ENCODE data around the gene C16orf78. TPM values are rescaled to one million over a fixed set of nuclear protein-coding genes. Genes with fewer than 3 reads are reported as not detected.

Gene C16orf78
- not detected for total RNA-seq

- Histone ChIP-seq H3K36me3 (no peaks in the 10 kb centered on the region), H3K27ac (no peak within 1 kb of the TSS), H3K27me3 (peaks cover 24% of the 10 kb centered on the region), H3K4me3 (no peak within 1 kb of the TSS), H3K9me3 (peaks cover 0 to 9% (median 0%) of the 10 kb centered on the region in 3 donors), H3K4me1 (no peaks in the 10 kb centered on the region)
- TF ChIP-seq POLR2A (IDR thresholded peaks at IDR 0.05) (no peak), POLR2AphosphoS5 (IDR thresholded peaks at IDR 0.05) (no peak), CTCF (IDR thresholded peaks at IDR 0.05) (no peak), EP300 (IDR thresholded peaks at IDR 0.05) (no peak)
- WGBS, 2 donors (ENCODE audit: low coverage in 1 of 2) = 70 to 85% methylated on average over 2 to 4 of the region's 4 CpGs
- no peak for ATAC-seq
Measured at GRCh38 chr16:49373504-49373903, at the start of gene C16orf78. Gene C16orf78 (plus strand): TSS chr16:49373804. CDS start chr16:49373940, 136 bp downstream.

- WGBS, 2 donors (ENCODE audit: low coverage in 1 of 2) = 78 to 79% methylated on average over 6 to 9 of the region's 9 CpGs
- Histone ChIP-seq H3K4me1 (no peaks in the 10 kb centered on the region), H3K36me3 (no peaks in the 10 kb centered on the region), H3K4me3 (no peak overlapping the region), H3K27ac (no peak overlapping the region), H3K9me3 (peaks cover 0 to 10% (median 0%) of the 10 kb centered on the region in 3 donors), H3K27me3 (peaks cover 26% of the 10 kb centered on the region)
- no peak for TF ChIP-seq EP300 (IDR thresholded peaks at IDR 0.05)
- no peak for ATAC-seq
Measured at GRCh38 chr16:49324703-49325102, 48.9 kb upstream of the C16orf78 start.

GRCh38 chr16:49327466-49327865 lies 46.1 kb upstream of the C16orf78 start:
- 43% methylated on average over 2 of the region's 4 CpGs; no CpG with 5 or more reads in 1 of the 2 donors for WGBS, 2 donors (ENCODE audit: low coverage in 1 of 2)

GRCh38 chr16:49328325-49328724 lies 45.3 kb upstream of the C16orf78 start:
- Histone ChIP-seq H3K27me3 (peaks cover 12% of the 10 kb centered on the region), H3K4me3 (no peak overlapping the region), H3K4me1 (no peaks in the 10 kb centered on the region), H3K36me3 (no peaks in the 10 kb centered on the region), H3K27ac (no peak overlapping the region), H3K9me3 (no peaks in the 10 kb centered on the region)
- WGBS, 2 donors (ENCODE audit: low coverage in 1 of 2) = 66 to 70% methylated on average over 4 of the region's 4 CpGs
- no peak for ATAC-seq
- TF ChIP-seq CTCF (IDR thresholded peaks at IDR 0.05) (no peak), POLR2A (IDR thresholded peaks at IDR 0.05) (no peak), POLR2AphosphoS5 (IDR thresholded peaks at IDR 0.05) (no peak), EP300 (IDR thresholded peaks at IDR 0.05) (no peak)

More at GRCh38 chr16:49327466-49327865, 46.1 kb upstream of the C16orf78 start:
- ATAC-seq = no peak
- no peaks in the 10 kb centered on the region for H3K36me3 ChIP-seq
- H3K4me1 ChIP-seq = no peaks in the 10 kb centered on the region
- H3K27me3 ChIP-seq = peaks cover 16% of the 10 kb centered on the region
- no peaks in the 10 kb centered on the region for H3K9me3 ChIP-seq
- TF ChIP-seq POLR2AphosphoS5 (IDR thresholded peaks at IDR 0.05) (no peak), EP300 (IDR thresholded peaks at IDR 0.05) (no peak), CTCF (IDR thresholded peaks at IDR 0.05) (no peak), POLR2A (IDR thresholded peaks at IDR 0.05) (no peak)
- H3K27ac ChIP-seq = no peak overlapping the region
- no peak overlapping the region for H3K4me3 ChIP-seq

GRCh38 chr16:49330562-49331201 lies 42.9 kb upstream of the C16orf78 start:
- H3K9me3 ChIP-seq = no peaks in the 10 kb centered on the region
- no peak overlapping the region for H3K4me3 ChIP-seq
- 62 to 75% methylated on average over 2 to 6 of the region's 9 CpGs for WGBS, 2 donors (ENCODE audit: low coverage in 1 of 2)
- peaks cover 10% of the 10 kb centered on the region for H3K27me3 ChIP-seq
- no peaks in the 10 kb centered on the region for H3K36me3 ChIP-seq
- no peak for ATAC-seq
- no peak overlapping the region for H3K27ac ChIP-seq
- TF ChIP-seq EP300 (IDR thresholded peaks at IDR 0.05) = no peak
- TF ChIP-seq CTCF (IDR thresholded peaks at IDR 0.05) = no peak
- no peak for TF ChIP-seq POLR2A (IDR thresholded peaks at IDR 0.05)
- no peak for TF ChIP-seq POLR2AphosphoS5 (IDR thresholded peaks at IDR 0.05)
- H3K4me1 ChIP-seq = no peaks in the 10 kb centered on the region

All from gastroesophageal sphincter (tissue), 4 donors.